Panc1 (cell line): Measurements from ENCODE around the gene ZSCAN25. TPM values are rescaled to one million over a fixed set of nuclear protein-coding genes. Genes with fewer than 3 reads are reported as not detected.

Experiments
- ATAC-seq: fragments of 200-7000 bp; cut with Tn5 transposase; 2 replicates; pipeline ENCODE4 v1.9.1; 2020; ENCODE audit warnings: mild to moderate bottlenecking, moderate library complexity
- BruUV-seq: library from RNA; stranded (reverse); fragments of 400-500 nt; replicated peaks from 2 replicates; lab custom pipeline; 2021; lab: Mats Ljungman, UMichigan
- CTCF ChIA-PET: fragments of 300-600 bp; sonication (Branson Sonifier 250); formaldehyde crosslinking; loops from one replicate; lab custom pipeline; 2022; ENCODE audit warnings: antibody characterized with exemption; lab: Charles Lee
- POLR2A ChIA-PET: fragments of 300-600 bp; sonication (Branson Sonifier 250); formaldehyde crosslinking; loops from one replicate; lab custom pipeline; 2022; ENCODE audit warnings: antibody characterized with exemption; lab: Charles Lee
- DNase-seq: peaks from one replicate; pipeline ENCODE4 v3.0.0-alpha.2; 2010; ENCODE audit warnings: low read depth, low spot score
- H3K27ac ChIP-seq: 2 replicates; pipeline ENCODE4 v1.5.1; 2011; ENCODE audit warnings: mild to moderate bottlenecking, low read length, inconsistent platforms
- H3K27me3 ChIP-seq: fragments of 200-500 bp; sonication (Bioruptor generic); 2 replicates; pipeline ENCODE4 v1.6.0; 2014; ENCODE audit warnings: low read length, inconsistent platforms; ENCODE audit not compliant: control insufficient read depth, insufficient read depth
- H3K36me3 ChIP-seq: fragments of 200-500 bp; sonication (Bioruptor generic); 2 replicates; pipeline ENCODE4 v1.5.1; 2014; ENCODE audit warnings: inconsistent platforms, mild to moderate bottlenecking, low read length, moderate library complexity; ENCODE audit not compliant: control insufficient read depth, insufficient read depth
- H3K4me1 ChIP-seq: 2 replicates; pipeline ENCODE4 v1.5.1; 2011; ENCODE audit warnings: inconsistent platforms, mild to moderate bottlenecking, low read length, moderate library complexity; ENCODE audit not compliant: control insufficient read depth, insufficient read depth
- H3K4me3 ChIP-seq, 2 experiments: 2 replicates each; pipeline ENCODE4 v1.5.1; 2011 to 2012; ENCODE audit warnings: low read depth in 2 of 2, low read length in 2 of 2, mild to moderate bottlenecking in 2 of 2, inconsistent platforms in 1 of 2, moderate library complexity in 1 of 2
- H3K9me3 ChIP-seq: fragments of 200-500 bp; sonication (Bioruptor generic); 2 replicates; pipeline ENCODE4 v1.5.1; 2014; ENCODE audit warnings: low read depth, mild to moderate bottlenecking, inconsistent platforms, low read length, moderate library complexity; ENCODE audit not compliant: control insufficient read depth, insufficient read depth
- CTCF ChIP-seq: fragments of 450-650 bp; IDR thresholded peaks from 2 replicates; pipeline ENCODE4 v1.5.1; 2017; ENCODE audit warnings: mild to moderate bottlenecking
- POLR2AphosphoS5 ChIP-seq: IDR thresholded peaks from 2 replicates; pipeline ENCODE4 v1.6.1; 2012; ENCODE audit warnings: mild to moderate bottlenecking, low read depth, low read length, moderate library complexity
- REST ChIP-seq, 2 experiments: IDR thresholded peaks; 2 replicates each; pipeline ENCODE4 v1.6.1; 2011 to 2012; ENCODE audit warnings: low read depth in 2 of 2, control low read depth in 1 of 2, low read length in 1 of 2, mild to moderate bottlenecking in 1 of 2, moderate library complexity in 1 of 2; ENCODE audit not compliant: insufficient read depth in 1 of 2
- SIN3A ChIP-seq: IDR thresholded peaks from 2 replicates; pipeline ENCODE4 v1.6.1; 2012; ENCODE audit warnings: low read depth, mild to moderate bottlenecking, low read length, moderate library complexity, borderline replicate concordance; ENCODE audit not compliant: insufficient read depth
- TCF7L2 ChIP-seq: IDR thresholded peaks from 2 replicates; pipeline ENCODE4 v1.6.1; 2011; ENCODE audit warnings: mild to moderate bottlenecking, low read depth, low read length, inconsistent platforms
- in situ Hi-C: cut with HindIII; loops from 2 replicates; pipeline ENCODE4 v1.10.0; 2016; ENCODE audit warnings: low sequenced_read_pairs, low pct_unique_long_range_greater_than_20kb
- intact Hi-C: fragments of 100-400 bp; cut with micrococcal nuclease; formaldehyde crosslinking; loops from one replicate; pipeline ENCODE4 v1.10.0; 2022; ENCODE audit not compliant: unreplicated experiment
- total RNA-seq: library from RNA; stranded (reverse); gene quantifications from one replicate; pipeline ENCODE4 v1.2.1, GENCODE V29; 2021; ENCODE audit not compliant: unreplicated experiment

Gene ZSCAN25
- total RNA-seq, 1 experiment from 2014 or later = 14.8 TPM

- no peak overlapping the region for H3K4me3 ChIP-seq
- H3K36me3 ChIP-seq = no peaks in the 10 kb centered on the region
- ChIA-PET CTCF (no interaction called here), POLR2A (no interaction called here)
- in situ Hi-C loops (no loop called here), intact Hi-C loops (no loop called here)
- no peaks in the 10 kb centered on the region for H3K27me3 ChIP-seq
- H3K27ac ChIP-seq = no peak overlapping the region
- DNase-seq (no peak), ATAC-seq (no peak)
- TF ChIP-seq REST (IDR thresholded peaks at IDR 0.05; ENCODE audit: insufficient read depth in 1 of 2, low read depth in 2 of 2, low read length in 1 of 2) (no peak), CTCF (no peak), POLR2AphosphoS5 (no peak), SIN3A (no peak), TCF7L2 (no peak)
- no peaks in the 10 kb centered on the region for H3K4me1 ChIP-seq
- no peaks in the 10 kb centered on the region for H3K9me3 ChIP-seq
- no TSS peak for BruUV-seq
These were observed 26.7 kb downstream of the ZSCAN25 start for GRCh38 chr7:99643464-99643863.

GRCh38 chr7:99644431-99644830 is 27.7 kb downstream of the ZSCAN25 start:
- no peaks in the 10 kb centered on the region for H3K36me3 ChIP-seq
- no peak for TF ChIP-seq TCF7L2
- no peak for TF ChIP-seq SIN3A
- TF ChIP-seq REST (IDR thresholded peaks at IDR 0.05; ENCODE audit: insufficient read depth in 1 of 2, low read depth in 2 of 2, low read length in 1 of 2) = no peak
- no peak for TF ChIP-seq CTCF
- TF ChIP-seq POLR2AphosphoS5 = no peak
- no peaks in the 10 kb centered on the region for H3K9me3 ChIP-seq
- ATAC-seq = no peak
- H3K4me1 ChIP-seq = no peaks in the 10 kb centered on the region
- DNase-seq = no peak
- in situ Hi-C loops (no loop called here), intact Hi-C loops (no loop called here)
- H3K27ac ChIP-seq = no peak overlapping the region
- CTCF ChIA-PET = no interaction called here
- no TSS peak for BruUV-seq
- no peak overlapping the region for H3K4me3 ChIP-seq
- POLR2A ChIA-PET = no interaction called here
- no peaks in the 10 kb centered on the region for H3K27me3 ChIP-seq
